ELF-1 (cell line): ENCODE data around the gene NDUFB11.
"Not testable (repeated sequence)": the region's sequence is repeated elsewhere in the genome, so short reads cannot be mapped to it uniquely, and the experiment has no call there.

Experiments
- DNase-seq: peaks from one replicate; pipeline ENCODE4 v3.0.0-alpha.2; 2016; ENCODE audit warnings: low read depth, low spot score

The NDUFB11 gene

DNA sequence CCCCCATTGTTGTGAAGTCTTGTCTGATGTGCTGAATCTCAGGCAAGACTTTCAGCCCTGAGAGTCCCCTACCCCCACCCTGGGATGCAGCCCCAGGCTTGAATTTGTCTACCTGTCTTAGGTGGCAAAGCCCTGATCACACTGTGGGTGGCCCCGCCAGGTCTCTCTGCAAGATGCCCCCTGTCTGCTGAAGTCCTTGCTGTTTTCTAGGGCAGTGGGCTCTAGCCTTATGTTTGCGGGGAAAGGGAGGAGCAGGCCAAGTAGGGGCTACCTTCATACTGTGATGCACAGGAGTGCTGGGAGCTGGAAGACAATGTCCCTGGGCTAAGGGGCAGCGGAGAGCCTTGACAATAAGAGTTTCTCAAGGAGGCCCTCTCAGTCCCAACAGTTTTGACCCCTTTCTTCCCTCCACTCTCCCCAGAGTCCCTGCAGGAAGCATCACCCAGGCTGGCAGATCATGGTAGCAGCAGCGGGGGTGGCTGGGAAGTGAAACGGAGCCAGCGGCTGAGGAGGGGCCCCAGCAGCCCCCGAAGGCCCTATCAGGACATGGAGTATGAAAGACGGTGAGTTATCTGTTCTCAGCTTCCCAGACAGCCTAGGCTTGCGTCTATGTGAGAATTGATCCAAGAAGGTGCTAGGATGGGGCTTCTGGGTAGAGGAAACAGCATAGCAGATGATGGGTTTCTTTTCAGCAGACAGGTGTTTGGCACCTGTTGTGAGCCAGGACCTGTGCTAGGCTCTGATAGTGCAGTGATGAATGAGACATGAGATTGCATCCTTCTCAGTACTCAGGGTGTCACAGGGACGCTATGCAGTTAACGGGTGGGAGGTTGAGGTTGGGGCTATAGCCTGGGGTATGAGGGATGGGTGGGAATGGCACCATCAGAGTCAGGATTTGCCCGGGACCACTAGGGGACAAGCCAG lies 2.7 kb upstream of the NDUFB11 start:
- peak; percentile 31 for DNase-seq

DNA sequence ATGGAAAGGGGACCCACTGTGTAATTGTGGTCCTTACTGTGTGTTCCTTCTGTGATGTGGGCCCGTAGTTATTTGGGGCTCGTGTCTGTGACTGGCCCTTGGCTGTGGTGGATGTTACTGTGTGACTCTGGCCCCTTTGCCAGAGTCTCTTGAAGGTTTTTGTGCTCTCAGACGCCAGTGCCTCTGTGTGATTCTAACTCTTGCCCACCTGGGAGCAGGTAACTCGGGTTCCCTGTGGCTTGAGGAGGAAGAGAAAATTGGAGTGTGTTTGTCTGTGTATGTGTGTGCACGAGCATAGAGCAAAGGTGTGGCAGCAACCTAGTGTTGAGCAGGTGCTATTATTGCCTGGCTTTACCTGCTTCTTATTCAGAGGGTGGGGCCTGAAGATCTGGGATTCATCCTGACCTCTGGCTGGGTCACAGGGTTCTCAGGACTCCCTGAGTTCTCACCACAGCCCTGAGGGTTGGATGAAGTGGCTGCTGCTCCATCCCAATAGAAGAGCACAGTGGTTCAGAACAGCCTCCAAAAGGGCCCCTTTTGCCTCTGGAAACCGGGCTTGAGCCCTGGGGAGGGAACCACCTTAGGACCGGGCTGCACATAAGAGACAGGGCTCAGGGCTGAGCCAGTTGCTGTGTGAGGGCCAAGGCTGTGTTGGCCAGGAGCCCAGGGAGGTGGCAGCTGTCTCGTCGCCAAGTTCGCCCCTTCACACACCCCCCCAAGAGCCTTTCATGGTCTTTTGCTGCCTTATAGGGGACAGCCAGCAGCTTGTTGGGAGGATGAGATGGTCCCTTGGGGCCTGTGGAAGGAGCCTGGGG lies 1.8 kb upstream of the NDUFB11 start:
- peak; percentile 32 for DNase-seq

DNA sequence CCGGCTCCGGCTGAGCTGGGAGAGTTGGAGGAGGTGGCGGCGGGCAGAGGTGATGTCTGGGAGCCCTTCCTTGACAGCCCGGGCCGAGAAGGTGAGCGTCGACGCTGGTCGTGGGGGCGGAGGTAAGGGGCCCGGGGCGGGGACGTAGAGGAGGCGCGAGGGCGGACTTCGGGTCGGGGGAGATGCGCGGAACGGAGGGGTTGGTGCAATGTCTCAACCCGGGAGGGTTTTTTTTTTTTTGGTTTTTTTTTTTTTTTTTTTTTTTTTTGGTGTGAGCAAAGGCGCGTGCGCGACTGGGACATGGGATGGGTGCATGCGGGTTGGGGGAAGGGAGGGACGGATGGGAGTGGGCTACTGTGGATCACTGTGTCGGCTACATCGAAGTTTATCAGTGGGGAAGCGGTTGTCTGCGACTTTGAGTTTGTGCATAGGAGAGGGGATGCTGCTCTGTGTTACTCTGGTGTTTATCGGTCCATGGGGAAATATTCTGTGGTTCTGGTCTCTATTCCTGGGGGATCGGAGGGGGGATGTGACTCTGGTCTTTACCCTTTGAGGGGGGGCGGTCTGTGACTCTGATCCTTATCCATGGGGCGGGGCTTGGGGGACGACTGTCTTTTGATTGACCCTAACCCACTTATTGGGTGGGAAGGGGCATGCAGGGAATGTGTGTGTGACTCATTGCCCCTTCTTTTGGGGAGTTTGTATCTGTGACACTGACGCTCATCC lies 1.1 kb upstream of the NDUFB11 start:
- DNase-seq, result no peak

DNA sequence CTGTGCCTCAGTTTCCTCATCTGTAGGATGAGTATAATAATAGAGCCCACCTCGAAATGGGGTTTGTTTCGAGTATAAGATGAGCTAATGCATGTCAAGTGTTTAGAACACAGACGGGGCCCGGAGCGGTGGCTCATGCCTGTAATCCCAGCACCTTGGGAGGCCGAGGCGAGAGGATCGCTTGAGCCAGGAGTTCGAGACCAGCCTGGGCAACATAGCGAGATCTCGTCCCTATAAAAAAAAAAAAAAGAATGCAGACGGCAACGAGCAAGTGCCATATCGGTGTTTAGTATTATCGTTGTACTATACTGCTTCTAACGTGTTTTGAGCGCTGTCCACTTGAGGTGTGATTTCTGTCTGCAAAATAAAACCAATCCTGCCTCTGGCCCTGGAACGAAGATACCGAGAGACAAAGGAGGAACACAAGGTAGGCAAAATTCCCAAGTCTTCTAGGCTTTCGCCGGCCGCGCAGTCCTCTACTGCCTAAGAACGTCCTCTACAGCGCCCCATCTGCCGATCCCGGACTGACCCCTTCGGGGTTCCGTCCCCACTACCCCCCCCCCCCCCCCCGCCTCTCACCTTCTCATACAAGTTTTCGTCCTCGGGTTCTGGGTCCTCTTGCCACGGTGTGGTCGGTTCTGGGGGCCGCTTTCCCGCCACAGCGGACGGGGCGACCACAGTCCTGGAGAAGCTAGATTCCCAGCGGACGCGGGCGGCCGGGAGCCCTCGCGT lies 442 bp downstream of the NDUFB11 start:
- DNase-seq, result no peak

DNA sequence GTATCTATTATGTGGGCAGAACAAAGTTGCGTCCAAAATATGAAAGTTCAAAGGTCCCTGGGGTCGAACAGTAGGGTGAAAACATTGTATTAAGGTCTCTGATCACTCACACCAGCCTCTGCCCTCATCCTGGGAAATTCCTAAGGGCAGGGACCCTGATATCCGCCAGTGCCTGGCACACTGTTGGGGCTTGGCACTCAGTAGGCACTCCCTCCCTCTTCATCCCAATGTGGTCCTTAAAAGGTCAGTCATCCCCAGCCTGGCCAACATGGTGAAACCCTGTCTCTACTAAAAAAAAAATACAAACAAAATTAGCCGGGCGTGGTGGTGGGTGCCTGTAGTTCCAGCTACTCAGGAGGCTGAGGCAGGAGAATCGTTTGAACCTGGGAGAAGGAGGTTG lies 6.3 kb downstream of the NDUFB11 start:
- DNase-seq, result no peak

DNA sequence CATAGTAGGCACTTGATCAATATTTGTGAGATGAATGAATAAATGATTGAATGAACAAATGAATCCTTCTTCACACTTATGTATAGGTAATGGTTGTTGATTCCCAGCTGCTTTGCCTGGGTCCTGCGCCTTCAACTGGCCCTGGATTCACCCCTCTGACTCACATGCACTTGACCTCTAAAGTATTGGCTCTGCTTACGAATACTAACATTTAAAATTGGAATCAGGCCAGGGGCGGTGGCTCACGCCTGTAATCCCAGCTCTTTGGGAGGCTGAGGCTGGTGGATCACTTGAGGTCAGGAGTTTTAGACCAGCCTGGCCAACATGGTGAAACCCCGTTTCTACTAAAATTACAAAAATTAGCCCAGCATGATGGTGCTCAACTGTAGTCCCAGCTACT lies 8.9 kb downstream of the NDUFB11 start:
- not testable (repeated sequence) for DNase-seq

DNA sequence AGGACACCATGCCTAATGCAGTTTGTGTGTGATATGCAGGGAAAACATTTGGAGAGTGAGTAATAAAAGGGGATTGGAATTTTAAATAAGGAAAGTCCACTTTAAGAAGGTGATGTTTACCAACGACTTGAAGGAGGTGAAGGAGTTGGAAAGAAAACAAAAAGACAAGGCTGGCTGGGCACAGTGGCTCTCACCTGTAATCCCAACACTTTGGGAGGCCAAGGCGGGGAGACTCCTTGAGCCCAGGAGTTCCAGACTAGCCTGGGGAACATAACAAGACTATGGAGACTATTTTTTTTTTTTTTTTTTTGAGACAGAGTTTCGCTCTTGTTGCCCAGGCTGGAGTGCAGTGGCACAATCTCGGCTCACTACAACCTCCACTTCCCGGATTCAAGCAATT lies 11.0 kb downstream of the NDUFB11 start:
- DNase-seq, result no peak

DNA sequence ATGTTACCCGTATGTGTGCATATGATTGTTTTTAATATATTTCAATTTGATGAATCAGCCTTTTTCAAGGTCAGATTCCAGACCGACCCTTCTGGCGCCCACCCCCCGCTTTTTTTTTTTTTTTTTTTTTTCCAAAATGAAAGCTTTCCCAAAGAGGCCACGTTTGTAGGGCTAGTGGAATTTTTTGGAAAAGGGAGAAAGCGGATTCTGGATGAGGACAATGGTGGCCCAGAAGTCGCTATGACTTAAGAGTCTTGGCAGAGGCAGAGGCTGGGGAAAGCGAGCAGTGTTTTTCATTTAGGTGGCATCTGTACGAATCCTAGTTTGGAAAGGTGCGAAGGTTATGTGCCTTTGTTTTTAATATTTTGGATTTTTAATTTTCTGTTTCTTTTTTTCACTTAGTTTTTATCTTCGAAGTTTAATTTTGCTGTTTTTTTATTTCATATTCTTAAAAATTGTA lies 14.6 kb downstream of the NDUFB11 start:
- DNase-seq, result no peak

DNA sequence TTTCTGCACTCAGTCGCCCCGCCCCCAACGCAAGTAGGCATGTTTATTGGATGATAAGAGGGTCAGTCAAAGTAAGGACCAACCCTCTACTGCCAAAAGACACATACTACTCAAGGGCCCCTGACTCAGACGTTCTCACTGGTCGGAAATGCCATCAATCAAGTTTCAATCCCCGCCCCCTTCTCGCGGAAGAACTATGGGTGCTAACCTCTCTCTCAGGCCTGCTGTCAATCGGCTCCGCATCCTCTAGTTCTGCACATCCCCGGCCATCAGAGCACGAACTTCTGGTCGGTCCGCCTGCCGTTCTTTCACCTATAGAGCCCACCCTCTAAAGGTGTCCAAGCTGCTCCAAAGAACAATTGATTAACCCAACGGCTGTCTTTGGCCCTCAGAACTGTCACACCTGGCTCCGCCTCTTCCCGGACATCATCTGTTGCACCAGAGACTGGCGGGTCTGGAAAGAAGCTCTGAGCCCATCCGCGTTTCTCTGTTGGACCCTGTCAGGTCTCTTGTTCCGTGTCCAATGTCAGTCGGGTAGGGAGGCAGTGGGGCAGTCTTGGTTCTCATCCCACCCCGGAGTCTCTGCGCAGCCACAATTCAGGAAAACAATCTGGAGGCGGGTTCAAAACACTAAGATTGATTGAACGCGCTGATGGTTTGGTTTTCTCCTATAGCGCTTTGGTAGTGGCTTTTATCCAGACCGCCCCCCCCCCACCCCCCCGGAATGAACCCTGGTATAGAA lies 15.2 kb downstream of the NDUFB11 start:
- peak; percentile 99 for DNase-seq

DNA sequence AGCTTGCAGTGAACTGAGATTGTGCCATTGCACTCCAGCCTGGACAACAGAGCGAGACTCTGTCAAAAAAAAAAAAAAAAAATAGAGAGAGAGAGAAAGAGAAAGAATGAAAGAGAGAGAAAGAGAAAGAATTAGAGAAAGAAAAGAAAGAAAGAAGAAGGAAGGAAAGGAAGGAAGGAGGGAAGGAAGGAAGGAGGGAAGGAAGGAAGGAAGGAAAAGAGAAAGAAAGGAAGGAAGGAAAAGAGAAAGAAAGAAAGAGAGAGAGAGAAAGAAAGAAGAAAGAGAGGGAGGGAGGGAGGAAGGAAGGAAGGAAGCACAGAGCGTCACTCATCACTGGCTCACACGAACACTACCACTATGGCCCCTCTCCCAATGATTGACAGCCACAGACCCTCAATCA lies 20.0 kb downstream of the NDUFB11 start:
- DNase-seq, result not testable (repeated sequence)

DNA sequence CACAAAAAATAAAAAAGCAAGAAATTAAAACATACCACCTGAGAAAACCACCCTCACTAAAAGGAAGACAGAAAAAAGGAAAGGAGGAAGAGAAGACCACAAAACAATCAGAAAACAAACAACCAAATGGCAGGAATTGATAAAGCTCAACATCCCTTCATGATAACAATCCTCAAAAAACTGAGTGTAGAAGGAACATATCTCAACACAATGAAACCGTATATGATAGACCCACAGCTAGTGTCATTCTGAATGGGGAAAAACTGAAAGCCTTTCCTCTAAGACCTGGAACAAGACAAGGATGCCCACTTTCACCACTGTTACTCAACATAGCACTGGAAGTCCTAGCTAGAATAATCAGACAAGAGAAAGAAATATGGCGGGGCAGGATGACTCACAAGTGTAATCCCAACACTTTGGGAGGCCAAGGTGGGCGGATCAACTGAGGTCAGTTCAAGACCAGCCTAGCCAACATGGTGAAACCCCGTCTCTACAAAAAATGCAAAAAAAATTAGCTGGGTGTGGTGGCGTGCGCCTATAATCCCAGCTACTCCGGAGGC lies 27.9 kb downstream of the NDUFB11 start:
- DNase-seq, result not testable (repeated sequence)

DNA sequence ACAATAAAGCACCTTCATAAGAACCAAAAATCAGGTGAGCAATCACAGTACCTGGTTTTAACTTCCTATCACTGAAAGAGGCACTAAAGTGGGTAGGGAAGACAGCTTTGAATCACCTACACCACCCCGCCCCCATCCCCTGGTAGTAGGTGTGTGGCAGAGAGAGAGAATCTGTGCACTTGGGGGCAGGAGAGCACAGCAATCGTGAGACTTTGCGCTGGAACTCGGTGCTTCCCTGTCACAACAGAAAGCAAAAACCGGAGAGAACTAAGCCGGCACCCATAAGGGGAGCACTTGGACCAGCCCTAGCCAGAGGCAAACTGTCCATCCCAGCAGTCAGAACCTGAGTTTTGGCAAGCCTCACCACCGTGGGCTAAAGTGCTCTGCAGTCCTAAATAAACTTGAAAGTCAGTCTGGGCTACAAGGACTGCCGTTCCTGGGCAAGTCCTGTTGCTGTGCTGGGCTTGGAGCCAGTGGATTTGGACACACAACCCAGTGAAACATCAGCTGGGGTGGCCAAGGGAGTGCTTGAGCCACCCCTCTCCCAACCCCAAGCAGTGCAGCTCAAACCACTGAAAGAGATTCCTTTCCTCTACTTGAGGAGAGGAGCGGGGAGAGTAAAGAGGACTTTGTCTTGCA lies 32.1 kb downstream of the NDUFB11 start:
- DNase-seq, result peak; percentile 57

DNA sequence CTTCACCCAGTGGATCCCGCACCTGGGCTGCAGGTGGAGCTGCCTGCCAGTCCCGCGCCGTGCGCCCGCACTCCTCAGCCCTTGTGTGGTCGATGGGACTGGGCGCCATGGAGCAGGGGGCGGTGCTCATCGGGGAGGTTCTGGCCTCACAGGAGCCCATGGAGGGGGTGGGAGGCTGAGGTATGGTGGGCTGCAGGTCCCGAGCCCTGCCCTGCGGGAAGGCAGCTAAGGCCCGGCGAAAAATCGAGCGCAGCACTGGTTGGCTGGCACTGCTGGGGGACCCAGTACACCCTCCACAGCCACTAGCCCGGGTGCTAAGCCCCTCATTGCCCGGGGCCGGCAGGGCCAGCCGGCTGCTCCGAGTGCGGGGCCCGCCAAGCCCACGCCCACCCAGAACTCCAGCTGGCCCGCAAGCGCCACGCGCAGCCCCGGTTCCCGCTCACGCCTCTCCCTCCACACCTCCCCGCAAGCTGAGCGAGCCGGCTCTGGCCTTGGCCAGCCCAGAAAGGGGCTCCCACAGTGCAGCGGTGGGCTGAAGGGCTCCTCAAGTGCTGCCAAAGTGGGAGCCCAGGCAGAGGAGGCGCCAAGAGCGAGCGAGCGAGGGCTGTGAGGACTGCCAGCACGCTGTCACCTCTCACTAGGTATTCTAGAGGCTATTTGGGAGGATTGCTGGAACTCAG lies 33.4 kb downstream of the NDUFB11 start:
- DNase-seq, result not testable (repeated sequence)

DNA sequence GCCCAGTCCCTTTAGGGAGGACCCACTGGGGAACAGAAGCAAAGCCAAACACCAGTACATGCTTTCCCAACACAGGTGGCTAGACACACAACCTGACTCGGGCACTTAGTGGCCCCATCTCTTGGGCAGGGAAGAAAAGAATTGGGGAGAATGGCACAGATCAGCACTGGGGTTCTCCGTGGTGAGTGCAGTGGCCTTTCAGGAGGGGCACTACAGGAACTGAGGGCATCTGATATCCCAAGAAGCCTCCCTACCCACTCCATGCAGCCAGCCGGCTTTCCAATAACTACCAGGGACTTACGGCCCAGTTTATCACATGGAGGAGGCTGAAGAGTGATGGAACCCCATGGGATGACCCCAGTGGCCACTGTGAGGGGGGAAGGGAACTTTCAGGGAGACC lies 43.3 kb downstream of the NDUFB11 start:
- DNase-seq, result no peak

DNA sequence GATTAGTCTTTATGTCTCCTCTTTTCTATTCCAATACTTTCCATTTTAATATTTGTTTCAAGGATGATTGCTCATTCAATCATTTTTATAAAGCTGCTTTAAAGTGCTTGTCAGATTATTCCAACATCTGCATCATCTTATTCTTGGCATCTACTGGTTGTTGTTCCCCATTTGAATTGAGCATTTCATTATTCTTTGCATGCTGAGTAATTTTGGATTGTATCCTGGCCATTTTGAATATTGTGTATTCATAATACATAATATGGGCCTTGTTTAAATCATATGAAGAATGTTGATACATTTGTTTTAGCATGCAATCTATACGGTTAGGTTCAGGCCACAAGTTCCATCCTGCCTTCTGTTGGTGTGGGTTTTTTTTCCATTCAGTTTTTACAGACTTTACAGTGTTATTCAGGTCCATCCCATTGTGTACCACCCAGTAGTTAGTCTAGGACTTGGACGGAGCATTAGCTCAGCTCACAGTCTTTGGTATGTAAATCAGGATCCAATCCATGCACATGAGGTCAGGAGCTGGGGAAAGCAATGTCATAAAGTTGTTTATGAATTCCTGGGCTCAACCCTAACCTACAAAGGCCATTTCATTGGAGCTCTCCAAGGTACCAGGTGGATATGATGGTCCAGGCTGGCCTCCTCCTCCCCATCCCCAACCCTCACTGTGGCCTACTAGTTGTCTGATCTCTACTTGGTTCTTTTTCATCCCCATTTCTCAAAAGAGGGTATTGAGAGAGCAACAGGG lies 46.0 kb downstream of the NDUFB11 start:
- DNase-seq, result no peak

DNA sequence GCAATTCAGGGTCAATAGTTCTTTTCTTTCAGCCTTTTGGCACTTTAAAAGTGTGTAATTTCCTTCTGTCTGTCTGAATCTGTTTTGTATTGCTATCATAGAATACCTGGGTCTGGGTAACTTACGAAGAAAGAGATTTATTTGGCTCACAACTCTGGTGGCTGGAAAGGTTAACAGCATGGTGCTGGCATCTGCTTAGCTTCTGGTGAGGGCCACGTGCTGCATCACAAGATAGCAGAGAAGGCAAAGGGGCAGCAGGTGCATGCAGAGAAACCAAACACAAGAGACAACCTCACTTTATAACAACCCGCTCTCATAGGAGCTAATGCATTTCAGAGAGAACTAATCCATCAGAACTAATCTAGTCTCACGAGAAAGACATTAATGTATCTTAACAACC lies 47.5 kb downstream of the NDUFB11 start:
- no peak for DNase-seq

DNA sequence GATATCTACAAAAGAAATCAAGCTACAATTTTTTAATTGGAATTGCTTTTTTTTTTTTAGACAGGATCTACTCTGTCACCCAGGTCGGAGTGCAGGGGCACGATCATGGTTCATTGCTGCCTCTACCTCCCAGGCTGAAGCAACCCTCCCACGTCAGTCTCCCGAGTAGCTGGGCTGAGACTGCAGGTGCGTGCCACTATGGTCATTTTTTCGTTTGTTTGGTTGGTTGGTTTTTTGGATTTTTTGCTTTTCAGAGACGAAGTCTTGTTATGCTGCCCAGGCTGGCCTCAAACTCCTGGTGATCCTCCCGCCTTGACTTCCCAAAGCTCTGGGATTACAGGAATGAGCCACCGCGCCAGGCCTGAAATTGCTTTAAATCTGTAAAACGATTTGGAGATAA lies 50.6 kb downstream of the NDUFB11 start:
- no peak for DNase-seq

DNA sequence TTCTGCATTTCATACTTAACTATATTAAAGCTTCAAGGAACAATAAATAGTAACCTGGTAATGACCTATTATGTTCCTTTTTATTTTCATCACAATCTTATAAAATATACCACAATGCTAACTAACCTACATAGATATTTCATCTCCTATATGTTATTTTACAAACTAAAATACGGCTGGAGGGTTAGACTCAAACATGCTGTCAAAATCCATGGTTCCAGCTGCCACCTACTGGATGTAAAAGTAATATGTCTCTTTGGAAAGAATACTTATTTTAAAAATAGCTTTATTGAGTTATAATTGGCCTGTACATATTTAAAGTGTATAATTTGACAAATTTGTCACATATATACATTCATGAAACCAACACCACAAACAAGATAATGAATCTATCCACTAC lies 51.3 kb downstream of the NDUFB11 start:
- no peak for DNase-seq
